Measurements from ENCODE around the gene TMEM125. TPM values are rescaled to one million over a fixed set of nuclear protein-coding genes. Genes with fewer than 3 reads are reported as not detected.

TMEM125 gene
- polyA plus RNA-seq, 1 of the 3 experiments (the other 2 are of a cell fraction) = not detected

DNA sequence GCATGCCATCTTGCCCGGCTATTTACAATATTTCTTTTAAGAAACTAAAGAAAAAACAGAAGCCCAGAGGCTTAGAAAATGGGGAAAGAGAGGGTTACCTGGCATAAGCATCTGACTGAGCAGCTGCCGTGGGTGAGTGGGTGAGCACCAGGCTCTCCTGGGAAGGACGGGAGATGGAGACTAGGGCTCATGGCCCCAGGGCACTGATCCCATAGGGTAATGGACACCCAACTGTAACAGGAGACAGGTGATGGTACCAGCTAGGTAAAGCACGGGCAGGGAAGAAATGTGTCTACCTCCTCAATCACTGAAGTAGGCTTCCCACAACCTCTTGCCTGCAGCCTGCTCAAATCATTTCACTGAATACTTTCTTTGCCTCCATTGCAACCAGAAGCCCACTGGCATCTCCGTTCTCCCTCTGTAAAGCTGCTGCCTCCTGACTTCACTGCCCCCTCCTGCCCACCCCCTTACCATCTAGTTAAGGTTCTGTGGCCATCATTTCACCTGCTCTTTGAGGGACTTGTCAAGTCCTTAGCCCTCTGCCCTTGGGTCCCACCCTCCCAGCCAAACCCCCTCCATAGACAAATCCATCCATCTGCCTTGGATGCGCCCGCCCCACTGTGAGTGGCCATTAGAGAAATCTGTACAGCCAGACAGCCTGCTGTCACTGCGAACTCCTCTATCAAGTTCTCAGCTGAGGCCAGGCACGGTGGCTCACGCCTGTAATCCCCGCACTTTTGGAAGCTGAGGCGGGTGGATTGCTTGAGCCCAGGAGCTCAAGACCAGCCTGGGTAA lies 6.2 kb downstream of the TMEM125 start:
- no peaks in the 10 kb centered on the region for H3K36me3 ChIP-seq (replicated peaks in 1 of 2; ENCODE audit: control insufficient read depth in 1 of 2, insufficient read depth in 2 of 2, low read length in 1 of 2)
- WGBS (ENCODE audit: low lambda C conversion rate) = 51% methylated on average over 9 of the region's 12 CpGs
- no peak overlapping the region for H3K4me3 ChIP-seq (ENCODE audit: low read depth in 2 of 2, low read length in 1 of 2)
- H3K27me3 ChIP-seq (ENCODE audit: insufficient read depth) = peaks cover 11% of the 10 kb centered on the region; the same call in 1 of the 2 replicates
- ChIA-PET CTCF (interaction anchor here (1.9 kb wide), 1 partner anchor 13 kb away, joined by 5 read pairs; no protein-coding TSS in a partner anchor), POLR2A (no interaction called here)
- no peaks in the 10 kb centered on the region for H3K9me2 ChIP-seq
- H4K20me1 ChIP-seq (ENCODE audit: insufficient read depth) = no peaks in the 10 kb centered on the region
- H3K4me1 ChIP-seq (ENCODE audit: control insufficient read depth in 1 of 2, insufficient read depth in 2 of 2, low read depth in 1 of 2, low read length in 1 of 2) = no peaks in the 10 kb centered on the region; a peak in 1 of 4 replicates
- H3F3A ChIP-seq (replicated peaks; ENCODE audit: insufficient read depth) = no peaks in the 10 kb centered on the region
- no peaks in the 10 kb centered on the region for H3K9me3 ChIP-seq
- H3K79me2 ChIP-seq (ENCODE audit: insufficient read depth) = no peaks in the 10 kb centered on the region
- no peak overlapping the region for H3K4me2 ChIP-seq
- H3K27ac ChIP-seq (ENCODE audit: low read depth in 2 of 2, low read length in 1 of 2) = no peak overlapping the region
- no peak overlapping the region for H2AFZ ChIP-seq (ENCODE audit: low read depth)
- no peak for TF ChIP-seq REST (IDR thresholded peaks at IDR 0.05; ENCODE audit: low read depth, low read length)
- TF ChIP-seq RCOR1 (IDR thresholded peaks at IDR 0.05; ENCODE audit: low read length) = no peak
- no peak for TF ChIP-seq MEF2A (IDR thresholded peaks at IDR 0.05; ENCODE audit: borderline replicate concordance, low read depth)
- TF ChIP-seq, protein P1, sequence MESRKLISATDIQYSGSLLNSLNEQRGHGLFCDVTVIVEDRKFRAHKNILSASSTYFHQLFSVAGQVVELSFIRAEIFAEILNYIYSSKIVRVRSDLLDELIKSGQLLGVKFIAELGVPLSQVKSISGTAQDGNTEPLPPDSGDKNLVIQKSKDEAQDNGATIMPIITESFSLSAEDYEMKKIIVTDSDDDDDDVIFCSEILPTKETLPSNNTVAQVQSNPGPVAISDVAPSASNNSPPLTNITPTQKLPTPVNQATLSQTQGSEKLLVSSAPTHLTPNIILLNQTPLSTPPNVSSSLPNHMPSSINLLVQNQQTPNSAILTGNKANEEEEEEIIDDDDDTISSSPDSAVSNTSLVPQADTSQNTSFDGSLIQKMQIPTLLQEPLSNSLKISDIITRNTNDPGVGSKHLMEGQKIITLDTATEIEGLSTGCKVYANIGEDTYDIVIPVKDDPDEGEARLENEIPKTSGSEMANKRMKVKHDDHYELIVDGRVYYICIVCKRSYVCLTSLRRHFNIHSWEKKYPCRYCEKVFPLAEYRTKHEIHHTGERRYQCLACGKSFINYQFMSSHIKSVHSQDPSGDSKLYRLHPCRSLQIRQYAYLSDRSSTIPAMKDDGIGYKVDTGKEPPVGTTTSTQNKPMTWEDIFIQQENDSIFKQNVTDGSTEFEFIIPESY (IDR thresholded peaks at IDR 0.05; ENCODE audit: borderline replicate concordance, low read depth) = no peak
- TF ChIP-seq PBX3 (IDR thresholded peaks at IDR 0.05) = no peak
- no peak overlapping the region for H3K9ac ChIP-seq
- no peak for DNase-seq

DNA sequence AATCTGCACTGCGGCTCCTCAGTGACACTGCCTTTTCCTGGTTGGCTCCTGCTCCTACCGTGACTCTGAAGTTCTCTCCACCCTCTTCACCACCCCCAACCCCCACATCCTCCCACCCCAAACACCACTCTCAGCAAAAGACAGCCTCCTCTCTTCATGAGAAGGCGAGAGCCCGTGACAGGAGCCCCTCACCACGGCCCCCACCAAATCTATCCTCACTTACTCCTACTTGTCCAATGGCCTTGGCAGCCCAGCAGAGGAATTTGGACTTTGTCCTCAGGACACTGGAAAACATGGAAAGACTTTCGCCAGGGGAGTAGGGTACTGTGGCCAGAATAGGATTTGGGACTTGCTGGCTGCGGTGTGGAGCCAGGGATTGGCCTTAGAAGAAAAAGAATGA lies 6.9 kb downstream of the TMEM125 start:
- H3K79me2 ChIP-seq (ENCODE audit: insufficient read depth) = no peaks in the 10 kb centered on the region
- no peak overlapping the region for H3K4me3 ChIP-seq (ENCODE audit: low read depth in 2 of 2, low read length in 1 of 2)
- no peak overlapping the region for H3K9ac ChIP-seq
- CTCF ChIA-PET = interaction anchor here (0.8 to 1.9 kb wide), 2 partner anchors 12 to 50 kb away, joined by 3 to 5 read pairs; no protein-coding TSS in a partner anchor
- 27% methylated on average over 7 of the region's 7 CpGs for WGBS (ENCODE audit: low lambda C conversion rate)
- peaks cover 11% of the 10 kb centered on the region; the same call in 1 of the 2 replicates for H3K27me3 ChIP-seq (ENCODE audit: insufficient read depth)
- H3K9me2 ChIP-seq = no peaks in the 10 kb centered on the region
- DNase-seq = no peak
- no peaks in the 10 kb centered on the region for H4K20me1 ChIP-seq (ENCODE audit: insufficient read depth)
- POLR2A ChIA-PET = no interaction called here
- H3K36me3 ChIP-seq (replicated peaks in 1 of 2; ENCODE audit: control insufficient read depth in 1 of 2, insufficient read depth in 2 of 2, low read length in 1 of 2) = no peaks in the 10 kb centered on the region
- no peak overlapping the region for H3K4me2 ChIP-seq
- no peaks in the 10 kb centered on the region; a peak in 1 of 4 replicates for H3K4me1 ChIP-seq (ENCODE audit: control insufficient read depth in 1 of 2, insufficient read depth in 2 of 2, low read depth in 1 of 2, low read length in 1 of 2)
- H3K27ac ChIP-seq (ENCODE audit: low read depth in 2 of 2, low read length in 1 of 2) = no peak overlapping the region
- no peaks in the 10 kb centered on the region for H3F3A ChIP-seq (replicated peaks; ENCODE audit: insufficient read depth)
- H2AFZ ChIP-seq (ENCODE audit: low read depth) = no peak overlapping the region
- no peaks in the 10 kb centered on the region for H3K9me3 ChIP-seq
- no peak for TF ChIP-seq FOSL2 (IDR thresholded peaks at IDR 0.05; ENCODE audit: borderline replicate concordance, low read depth)
- no peak for TF ChIP-seq TEAD4 (IDR thresholded peaks at IDR 0.05; ENCODE audit: borderline replicate concordance, insufficient read depth)
- TF ChIP-seq TAF1 (IDR thresholded peaks at IDR 0.05; ENCODE audit: borderline replicate concordance, low read depth, low read length) = no peak
- TF ChIP-seq PBX3 (IDR thresholded peaks at IDR 0.05) = no peak
- TF ChIP-seq RAD21 (IDR thresholded peaks at IDR 0.05; ENCODE audit: low read length) = no peak
- no peak for TF ChIP-seq MAX (IDR thresholded peaks at IDR 0.05; ENCODE audit: low read depth)
- TF ChIP-seq JUND (IDR thresholded peaks at IDR 0.05) = no peak
- no peak for TF ChIP-seq REST (IDR thresholded peaks at IDR 0.05; ENCODE audit: low read depth, low read length)
- TF ChIP-seq TCF12 (IDR thresholded peaks at IDR 0.05) = no peak
- no peak for TF ChIP-seq RCOR1 (IDR thresholded peaks at IDR 0.05; ENCODE audit: low read length)
- TF ChIP-seq GATA2 (CRISPR knock-in tag; IDR thresholded peaks at IDR 0.05) = no peak

All from SK-N-SH (cell line).